Measurements from ENCODE around the gene ZNF160.
"Not testable (repeated sequence)": the region's sequence is repeated elsewhere in the genome, so short reads cannot be mapped to it uniquely, and the experiment has no call there.

ZNF160 gene

DNA sequence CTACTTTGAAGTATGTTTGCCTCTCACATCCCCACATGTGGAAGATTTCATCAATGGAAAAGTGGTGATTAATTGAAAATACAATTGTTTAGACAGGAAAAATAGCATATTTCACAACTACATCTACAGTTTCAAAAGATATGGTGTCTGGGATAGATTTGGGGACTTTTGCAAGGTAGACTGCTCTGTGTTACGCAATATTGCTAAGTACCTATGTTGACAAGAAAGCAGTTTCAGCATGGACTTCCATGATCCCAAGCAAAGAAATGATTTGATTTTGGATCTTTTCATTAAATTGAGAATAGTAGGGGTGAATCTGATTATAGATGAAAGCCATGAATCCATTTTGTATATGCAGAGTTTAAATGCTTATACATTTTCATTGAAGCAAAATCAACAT, 10.5 kb downstream of the ZNF160 start:
- DNase-seq (ENCODE audit: low read depth in 4 of 4, low spot score in 1 of 4): no peak

DNA sequence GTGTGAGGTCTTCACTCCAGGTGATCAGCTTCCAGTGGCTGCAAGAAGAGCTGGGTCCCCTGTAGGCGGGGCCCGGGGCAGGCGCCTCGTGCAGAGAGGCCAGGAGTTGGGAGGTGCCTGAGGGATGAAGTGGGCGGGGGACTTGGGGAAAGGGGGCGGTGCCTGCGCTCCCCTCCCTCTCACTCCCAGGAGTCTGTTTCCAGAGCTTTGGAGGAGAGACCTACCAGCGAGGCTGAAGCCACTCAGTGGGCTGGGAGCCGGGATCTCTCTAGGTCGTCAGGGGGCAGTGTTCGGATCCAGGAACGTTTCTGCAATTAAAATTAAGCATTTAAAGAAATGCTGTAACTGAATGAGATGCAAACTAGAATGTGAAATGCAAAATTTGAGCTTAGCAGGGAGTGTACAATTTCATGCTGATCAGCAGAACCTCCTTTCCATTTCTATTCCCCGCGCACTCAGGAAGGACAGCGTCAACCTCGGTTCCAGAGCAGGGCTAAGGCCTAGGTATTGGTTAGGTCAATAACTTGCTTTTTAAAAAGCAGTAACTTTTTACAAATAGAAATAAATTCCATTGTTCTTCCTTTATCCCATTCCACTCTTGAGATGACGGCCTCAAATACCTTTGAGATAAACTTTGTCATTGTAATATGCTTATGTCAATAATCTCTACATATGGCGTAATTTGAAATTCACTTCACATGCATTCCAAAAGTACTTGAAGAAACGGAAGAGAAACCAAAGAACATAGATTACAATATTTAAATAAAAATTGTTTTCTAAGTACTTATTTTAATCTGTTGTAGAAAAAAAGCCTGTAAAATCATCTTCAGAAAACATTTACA, 11.6 kb downstream of the ZNF160 start:
- no peak for DNase-seq (ENCODE audit: low read depth in 4 of 4, low spot score in 1 of 4)

DNA sequence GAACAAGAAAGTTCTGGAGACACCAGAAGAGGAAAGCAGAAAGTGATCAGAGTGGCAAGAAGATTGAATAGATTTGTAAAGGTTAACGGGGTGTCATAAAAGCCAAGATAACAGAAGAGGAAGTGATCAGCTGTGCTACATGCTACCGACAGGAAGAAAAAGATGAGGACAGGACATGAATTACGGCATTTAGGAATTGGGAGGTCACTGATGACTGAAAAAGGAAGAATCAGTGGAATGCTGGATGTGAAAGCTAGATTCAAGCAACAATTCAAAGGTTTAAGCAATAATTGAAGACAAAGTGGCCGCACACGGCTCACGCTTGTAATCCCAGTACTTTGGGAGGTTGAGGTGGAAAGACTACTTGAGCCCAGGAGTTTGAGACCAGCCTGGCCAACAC, 15.1 kb downstream of the ZNF160 start:
- DNase-seq (ENCODE audit: low read depth in 4 of 4, low spot score in 1 of 4): no peak

DNA sequence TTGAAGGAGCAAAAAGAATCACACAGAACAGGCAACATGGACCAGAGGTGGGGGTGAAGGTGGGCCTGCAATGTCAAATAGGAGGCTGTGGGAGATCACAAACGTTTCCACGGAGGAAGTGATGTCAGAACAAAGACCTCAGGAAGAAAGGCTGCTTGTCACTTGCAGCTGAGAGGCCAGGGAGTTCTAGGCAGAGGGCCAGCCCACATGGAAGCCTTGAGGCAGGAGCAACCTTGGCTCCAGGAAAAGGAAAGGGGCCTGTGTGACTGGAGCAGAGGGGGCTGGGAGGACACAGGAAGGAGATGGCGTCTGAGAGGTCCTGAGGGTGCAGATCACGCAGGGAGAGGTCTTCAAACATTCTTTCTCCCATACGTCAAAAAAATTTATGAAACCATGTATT, 16.3 kb downstream of the ZNF160 start:
- no peak for DNase-seq (ENCODE audit: low read depth in 4 of 4, low spot score in 1 of 4)

DNA sequence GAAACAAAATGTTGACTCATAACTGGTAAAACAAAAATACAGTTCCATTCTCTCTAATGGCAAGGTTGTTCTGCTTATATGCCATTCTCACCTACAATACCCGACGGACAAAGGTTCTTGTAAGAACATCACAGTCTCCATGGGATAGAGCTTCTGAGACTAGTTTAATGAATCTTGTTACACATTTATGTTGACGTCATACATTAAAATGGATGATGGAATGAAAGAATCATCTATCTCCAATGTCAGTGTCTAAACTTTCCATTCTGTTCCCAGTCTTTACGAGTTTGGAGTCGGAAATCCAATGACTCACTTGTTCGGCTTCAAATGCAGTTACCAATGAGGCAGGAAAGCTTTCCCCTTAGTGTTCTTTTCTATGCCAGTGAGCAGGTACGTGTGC, 17.7 kb downstream of the ZNF160 start:
- no peak for DNase-seq (ENCODE audit: low read depth in 4 of 4, low spot score in 1 of 4)

DNA sequence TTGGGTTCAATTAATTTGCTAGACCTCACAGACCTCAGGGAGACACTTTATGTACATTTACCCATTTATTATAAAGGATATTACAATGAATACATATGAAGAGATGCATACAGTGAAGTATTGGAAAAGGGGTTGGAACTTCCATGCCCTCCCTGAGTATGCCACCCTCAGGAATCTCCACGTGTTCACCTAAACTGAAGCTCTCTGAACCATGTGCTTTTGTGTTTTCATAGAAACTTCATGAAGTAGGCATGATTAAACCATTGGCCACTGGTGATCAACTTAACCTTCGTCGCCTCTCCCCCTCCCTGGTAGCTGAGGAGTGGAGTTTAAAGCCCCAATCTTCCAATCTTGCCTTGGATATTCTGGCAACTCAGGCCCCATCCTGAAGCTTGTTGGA, 20.3 kb downstream of the ZNF160 start:
- no peak for DNase-seq (ENCODE audit: low read depth in 4 of 4, low spot score in 1 of 4)

DNA sequence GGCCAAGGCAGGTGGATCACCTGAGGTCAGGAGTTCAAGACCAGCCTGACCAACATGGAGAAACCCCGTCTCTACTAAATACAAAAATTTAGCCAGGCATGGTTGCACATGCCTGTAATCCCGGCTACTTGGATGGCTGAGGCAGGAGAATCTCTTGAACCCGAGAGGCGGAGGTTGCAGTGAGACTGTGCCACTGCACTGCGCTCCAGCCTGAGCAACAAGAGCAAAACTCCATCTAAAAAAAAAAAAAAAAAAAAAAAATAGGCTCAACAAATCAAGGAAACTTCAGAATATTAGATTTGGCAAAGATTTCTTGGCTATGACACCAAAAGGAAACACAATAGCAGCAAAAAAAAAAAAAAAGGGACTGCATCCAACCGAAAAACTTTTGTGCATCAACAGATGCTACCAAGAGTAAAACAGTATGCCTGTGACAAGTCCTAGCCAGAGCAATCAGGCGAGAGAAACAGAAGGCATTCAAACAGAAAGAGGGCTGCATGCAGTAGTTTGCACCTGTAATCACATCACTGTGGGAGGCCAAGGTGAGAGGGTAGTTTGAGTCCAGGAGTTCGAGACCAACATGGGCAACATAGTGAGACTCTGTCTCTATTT, 23.8 kb downstream of the ZNF160 start:
- no peak for DNase-seq (ENCODE audit: low read depth in 4 of 4, low spot score in 1 of 4)

DNA sequence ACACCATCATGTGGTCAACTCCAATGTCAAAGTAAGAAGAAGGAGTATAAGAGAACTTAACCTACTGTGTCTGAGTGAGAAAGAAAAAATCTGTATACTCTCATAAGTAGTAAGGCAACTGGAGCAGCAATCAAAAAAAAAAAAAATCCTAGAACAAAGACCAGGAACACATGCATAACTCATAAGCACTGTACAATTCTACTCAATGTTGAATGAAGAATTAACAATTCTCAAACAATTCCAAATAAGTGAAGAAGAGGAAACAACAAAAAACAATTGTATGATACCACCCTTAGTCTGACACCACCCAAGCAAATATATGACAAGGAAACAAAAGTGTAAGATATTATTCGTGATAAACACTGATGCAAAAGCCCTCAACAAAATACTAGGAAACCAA, 24.6 kb downstream of the ZNF160 start:
- no peak for DNase-seq (ENCODE audit: low read depth in 4 of 4, low spot score in 1 of 4)

DNA sequence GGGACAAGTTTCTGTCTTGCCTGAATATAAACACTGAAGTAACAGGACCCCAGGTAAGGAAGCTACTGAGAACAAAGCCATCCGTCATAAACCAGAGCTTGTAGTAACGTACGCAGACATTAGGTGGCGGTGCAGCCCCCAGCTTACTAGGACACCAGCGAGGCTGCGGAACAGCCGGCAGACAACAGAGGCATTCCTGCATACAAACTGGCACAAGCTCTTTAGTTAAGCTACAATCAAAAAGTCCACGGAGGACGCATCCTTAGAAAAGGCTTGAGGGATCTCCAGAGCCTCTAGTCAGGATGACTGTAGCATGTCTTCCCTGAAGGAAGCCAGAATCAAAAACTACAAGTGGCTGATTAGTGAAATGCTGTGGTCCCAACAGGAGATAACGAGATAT, 26.2 kb downstream of the ZNF160 start:
- no peak for DNase-seq (ENCODE audit: low read depth in 4 of 4, low spot score in 1 of 4)

DNA sequence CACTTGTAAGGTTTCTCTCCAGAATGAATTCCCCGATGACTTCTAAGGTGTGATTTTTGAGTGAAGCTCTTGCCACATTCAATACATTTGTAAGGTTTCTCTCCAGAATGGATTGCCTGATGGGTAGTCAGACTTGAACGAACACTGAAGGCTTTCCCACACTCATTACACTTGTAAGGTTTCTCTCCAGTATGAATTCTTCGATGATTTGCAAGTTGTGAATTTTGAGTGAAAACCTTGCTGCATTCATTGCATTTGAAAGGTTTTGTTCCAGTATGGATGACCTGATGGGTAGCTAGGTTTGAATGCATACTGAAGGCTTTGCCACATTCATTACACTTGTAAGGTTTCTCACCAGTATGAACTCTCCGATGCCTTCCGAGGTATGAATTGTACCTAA, 34.4 kb downstream of the ZNF160 start:
- no peak for DNase-seq (ENCODE audit: low read depth in 4 of 4, low spot score in 1 of 4)

DNA sequence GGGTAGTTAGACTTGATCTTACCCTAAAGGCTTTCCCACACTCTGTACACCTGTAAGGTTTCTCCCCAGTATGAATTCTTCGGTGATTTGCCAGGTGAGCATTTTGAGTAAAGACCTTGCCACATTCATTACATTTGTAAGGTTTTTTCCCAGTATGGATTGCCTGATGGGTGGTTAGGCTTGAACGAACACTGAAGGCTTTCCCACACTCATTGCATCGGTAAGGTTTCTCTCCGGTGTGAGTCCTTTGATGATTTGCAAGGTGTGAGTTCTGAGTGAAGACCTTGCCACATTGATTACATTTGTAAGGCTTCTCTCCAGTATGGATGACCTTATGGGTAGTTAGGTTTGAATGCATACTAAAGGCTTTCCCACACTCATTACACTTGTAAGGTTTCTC, 35.0 kb downstream of the ZNF160 start:
- DNase-seq (ENCODE audit: low read depth in 4 of 4, low spot score in 1 of 4): no peak

DNA sequence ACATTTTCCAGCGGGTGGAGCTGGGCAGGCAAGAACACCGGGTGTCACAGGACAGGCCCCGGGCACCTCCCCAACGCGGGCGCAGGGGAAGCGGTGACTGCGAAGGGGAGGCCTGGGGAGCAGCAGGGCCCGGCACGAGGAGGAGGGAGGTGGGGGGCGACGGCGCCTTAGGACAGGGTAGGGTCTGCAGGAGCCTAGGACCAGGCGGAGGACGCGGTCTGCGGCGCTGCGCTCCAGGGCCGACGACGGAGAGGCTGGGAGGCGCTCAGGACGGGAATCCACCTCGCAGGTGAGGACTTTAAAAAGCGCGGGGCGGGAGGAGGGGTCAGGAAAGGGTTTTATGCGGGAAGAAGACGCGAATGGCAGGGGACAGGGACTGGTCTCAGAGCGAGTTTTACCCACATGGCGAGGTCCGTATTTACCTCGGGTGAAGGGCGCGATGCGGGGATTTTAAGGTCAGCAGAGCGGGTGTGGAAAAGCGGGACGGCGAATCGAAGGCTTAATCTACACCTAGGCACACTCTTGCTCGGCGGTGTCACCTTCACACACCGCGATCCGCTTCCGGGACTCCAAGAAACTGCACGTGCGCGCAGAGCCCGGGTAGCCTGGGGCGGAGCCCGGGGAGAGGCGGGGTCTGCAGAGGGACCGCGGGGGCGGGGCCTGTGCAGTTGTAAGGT, 45.2 kb downstream of the ZNF160 start:
- DNase-seq (ENCODE audit: low read depth in 4 of 4, low spot score in 1 of 4): no peak

DNA sequence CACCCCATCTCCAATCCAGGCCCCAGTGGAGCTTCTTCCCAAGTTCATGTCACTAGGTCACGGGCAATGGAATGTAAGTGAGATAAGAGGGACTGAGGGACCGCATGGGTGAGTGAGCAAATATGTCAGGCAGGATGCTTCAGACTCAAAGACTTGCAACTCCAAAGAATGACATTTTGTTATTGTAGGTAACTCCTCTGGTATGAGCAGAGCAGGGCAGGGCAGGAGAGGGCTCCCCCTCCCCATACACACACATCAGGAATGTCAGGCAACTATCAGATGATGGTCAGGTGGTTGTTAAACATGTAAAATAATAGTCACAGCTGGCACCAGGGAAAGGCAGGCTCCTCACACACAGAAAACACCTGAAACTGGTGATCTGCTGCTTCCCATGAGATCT, 48.1 kb downstream of the ZNF160 start:
- no peak for DNase-seq (ENCODE audit: low read depth in 4 of 4, low spot score in 1 of 4)

DNA sequence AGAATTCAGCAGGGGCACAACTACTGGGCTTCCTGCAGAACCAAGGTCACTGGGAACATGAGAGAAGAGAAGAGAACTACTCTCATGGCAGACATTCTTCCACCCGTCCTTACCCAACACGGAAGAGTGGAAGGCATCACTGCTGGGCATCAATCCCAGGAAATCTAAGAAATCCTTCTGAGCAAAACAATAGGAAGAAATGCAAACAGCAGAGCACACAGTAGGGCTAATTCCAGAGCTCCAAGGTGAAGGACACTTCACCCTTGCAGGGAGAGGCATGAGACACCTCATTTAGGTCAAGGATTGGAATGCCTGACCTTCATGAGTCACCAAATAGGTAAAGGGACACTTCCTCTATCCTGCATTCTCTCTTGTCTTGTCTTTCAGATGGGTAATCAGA, 55.8 kb downstream of the ZNF160 start:
- no peak for DNase-seq (ENCODE audit: low read depth in 4 of 4, low spot score in 1 of 4)

DNA sequence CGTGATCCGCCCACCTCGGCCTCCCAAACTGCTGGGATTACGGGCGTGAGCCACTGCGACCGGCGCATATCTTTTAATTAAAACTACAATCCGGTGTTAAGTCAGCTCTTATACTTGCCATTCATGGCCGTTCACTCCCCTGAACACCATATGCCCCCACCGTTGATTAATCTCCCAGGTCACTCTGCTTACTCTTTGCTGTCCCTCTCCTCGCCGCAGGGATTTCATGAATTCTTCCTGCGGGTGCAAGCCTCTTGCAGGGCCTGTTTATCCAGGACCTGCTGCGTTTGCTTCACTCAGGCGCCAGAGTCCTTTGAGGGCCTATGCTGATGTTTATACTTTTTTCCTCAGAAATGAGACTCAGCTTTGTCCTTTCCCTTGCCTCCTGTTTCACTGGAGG, 57.7 kb downstream of the ZNF160 start:
- no peak for DNase-seq (ENCODE audit: low read depth in 4 of 4, low spot score in 1 of 4)

DNA sequence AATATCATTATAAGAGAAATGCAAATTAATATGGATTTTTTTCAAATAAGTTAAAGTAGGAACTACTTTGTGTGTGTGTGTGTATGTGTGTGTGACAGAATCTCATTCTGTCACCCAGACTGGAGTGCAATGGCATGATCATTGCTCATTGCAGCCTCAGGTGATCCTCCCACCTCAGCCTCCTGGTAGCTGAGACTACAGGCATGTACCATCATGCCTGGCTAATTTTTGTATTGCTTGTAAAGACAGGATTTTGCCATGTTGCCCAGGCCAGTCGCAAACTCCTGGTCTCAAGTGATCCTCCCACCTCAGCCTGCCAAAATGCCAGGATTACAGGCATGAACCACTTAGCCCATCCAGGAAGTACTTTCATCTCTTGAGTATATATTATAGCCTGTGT, 61.9 kb downstream of the ZNF160 start:
- DNase-seq (ENCODE audit: low read depth in 4 of 4, low spot score in 1 of 4): no peak

DNA sequence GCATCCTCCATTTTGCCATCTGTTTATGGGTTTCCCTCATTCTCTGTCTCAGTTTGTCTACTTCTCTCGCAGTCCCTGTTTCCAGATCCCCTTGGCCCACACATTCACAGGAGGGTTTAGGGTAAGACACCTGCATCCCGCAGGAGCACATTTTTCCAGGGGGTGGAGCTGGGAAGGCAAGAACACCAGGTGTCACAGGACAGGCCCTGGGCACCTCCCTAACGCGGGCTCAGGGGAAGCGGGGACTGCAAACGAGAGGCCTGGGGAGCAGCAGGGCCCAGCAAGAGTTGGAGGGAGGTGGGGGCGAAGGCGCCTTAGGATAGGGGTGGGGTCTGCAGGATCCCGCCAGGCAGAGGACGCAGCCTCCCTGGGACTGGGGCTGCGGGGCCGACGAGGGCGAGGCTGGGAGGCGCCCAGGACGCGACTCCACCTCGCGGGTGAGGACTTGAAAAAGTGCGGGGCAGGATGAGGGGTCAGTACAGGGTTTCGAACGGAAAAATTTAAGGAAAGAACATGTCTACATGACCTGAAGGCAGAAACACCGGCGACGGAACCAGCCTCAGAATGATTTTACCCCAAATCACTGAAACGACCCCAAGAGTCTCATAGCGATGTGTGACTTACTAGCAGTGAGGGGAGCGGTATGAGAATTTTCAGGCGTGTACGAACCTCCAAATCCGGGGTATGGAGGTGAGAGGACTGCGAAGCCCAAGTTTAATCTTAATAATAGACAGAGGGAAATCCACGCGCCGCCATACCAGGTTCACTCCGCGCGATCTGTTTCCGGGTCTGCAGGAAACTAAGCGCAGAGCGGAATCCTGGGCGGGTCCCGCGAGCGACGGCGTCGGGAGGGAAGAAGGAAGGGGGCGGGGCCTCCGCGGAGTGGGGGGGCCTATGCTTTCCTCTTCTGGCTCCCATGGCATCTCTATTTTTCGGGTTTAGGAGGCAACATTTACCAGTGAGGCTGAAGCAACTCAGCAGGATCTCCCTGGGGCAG, 65.8 kb downstream of the ZNF160 start:
- DNase-seq (ENCODE audit: low read depth in 4 of 4, low spot score in 1 of 4): no peak

DNA sequence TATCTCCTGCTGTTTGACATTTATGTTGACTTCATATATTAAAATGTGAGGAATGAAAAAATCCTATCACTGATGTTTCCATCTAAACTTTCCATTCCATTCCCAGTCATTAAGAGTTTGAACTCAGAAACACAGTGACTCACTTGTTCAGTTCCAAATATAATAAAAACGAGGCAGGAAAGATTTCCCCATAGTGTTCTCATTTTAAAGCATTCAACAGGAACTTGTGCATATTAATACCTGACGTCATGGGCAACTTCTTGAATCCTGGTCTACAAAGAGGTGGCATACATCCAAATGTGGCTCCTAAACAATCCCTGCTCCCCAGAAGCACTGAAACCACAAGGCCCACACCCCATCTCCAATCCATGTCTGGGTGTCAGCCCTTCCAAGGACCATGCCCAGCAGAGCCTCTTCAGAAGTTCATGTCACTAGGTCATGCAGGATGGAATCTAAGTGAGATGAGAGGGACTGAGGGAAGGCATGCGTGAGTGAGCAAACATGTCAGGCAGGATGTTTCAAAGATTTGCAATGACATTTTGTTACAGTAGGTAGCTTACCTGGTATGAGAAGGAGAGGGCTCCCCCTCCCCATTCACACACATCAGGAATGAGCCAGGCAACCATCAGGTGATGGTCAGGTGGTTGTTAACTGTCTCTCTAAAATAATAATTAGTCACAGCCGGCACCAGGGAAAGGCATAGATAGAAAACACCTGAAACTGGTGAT, 68.1 kb downstream of the ZNF160 start:
- no peak for DNase-seq (ENCODE audit: low read depth in 4 of 4, low spot score in 1 of 4)

DNA sequence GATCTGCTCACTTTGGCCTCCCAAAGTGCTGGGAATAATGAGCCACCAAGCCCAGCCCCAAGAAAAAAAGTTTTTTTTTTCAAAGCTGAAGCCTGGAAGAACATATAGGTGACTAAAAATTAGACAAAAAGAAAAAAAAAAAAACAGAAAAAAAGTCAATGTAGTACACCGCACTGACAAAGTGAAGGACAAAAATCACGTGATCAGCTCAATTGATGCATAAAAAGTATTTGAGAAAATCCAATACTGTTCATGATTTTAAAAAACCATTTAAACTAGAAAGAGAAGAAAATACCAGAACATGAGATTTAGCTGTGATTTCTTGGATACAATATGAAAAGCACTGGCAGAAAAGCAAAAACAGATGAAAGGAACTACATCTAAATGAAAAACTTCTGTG, 69.2 kb downstream of the ZNF160 start:
- DNase-seq (ENCODE audit: low read depth in 4 of 4, low spot score in 1 of 4): no peak

DNA sequence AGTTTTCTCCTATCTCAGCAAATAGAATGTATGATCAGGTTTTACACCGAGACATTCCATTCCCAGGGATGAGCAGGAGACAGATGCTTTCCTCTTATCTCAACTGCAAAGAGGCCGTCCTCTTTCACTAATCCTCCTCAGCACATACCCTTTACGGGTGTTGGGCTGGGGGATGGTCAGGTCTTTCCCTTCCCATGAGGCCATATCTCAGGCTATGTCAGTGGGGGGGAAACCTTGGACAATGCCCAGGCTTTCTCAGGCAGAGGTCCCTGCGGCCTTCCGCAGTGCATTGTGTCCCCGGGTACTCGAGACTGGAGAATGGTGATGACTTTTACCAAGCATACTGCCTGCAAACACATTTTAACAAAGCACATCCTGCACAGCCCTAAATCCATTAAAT, 74.9 kb downstream of the ZNF160 start:
- not testable (repeated sequence) for DNase-seq (ENCODE audit: low read depth in 4 of 4, low spot score in 1 of 4)

DNA sequence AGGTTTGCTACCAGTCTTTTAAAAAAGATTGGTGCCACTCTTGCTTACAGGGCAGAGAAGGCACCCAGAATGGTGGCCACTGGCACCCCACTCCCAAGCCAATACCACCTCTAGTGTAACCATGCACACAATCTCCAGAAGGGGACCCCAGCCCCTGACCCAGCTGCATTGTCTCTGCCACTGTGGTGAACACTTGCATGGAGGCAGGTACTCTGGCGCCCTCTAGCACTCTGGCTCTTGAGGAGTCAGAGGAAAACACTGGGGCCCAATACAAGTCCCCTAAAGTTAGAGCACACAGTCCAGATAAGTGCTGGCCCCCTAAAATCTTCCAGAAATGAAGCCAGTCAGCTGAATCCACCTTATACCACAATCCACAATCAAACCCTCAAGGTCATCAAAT, 83.5 kb downstream of the ZNF160 start:
- DNase-seq (ENCODE audit: low read depth in 4 of 4, low spot score in 1 of 4): no peak
